DOHH2 (cell line): ENCODE data around the gene SKA2.

Experiments used
- H3F3A ChIP-seq: fragments of 200-600 bp; sonication (generic), shearing (Covaris generic); 2 replicates; pipeline ENCODE4 v1.6.0; 2016; ENCODE audit warnings: antibody characterized with exemption, mild to moderate bottlenecking; ENCODE audit not compliant: control insufficient read depth, insufficient read depth
- H3K27ac ChIP-seq: fragments of 200-600 bp; sonication (generic); 2 replicates; pipeline ENCODE4 v1.5.1; 2014; ENCODE audit warnings: low read depth, mild to moderate bottlenecking, low read length, moderate library complexity
- H3K27me3 ChIP-seq: fragments of 200-600 bp; sonication (generic); 2 replicates; pipeline ENCODE4 v1.6.1; 2014; ENCODE audit warnings: mild to moderate bottlenecking, low read length, mixed read lengths; ENCODE audit not compliant: control insufficient read depth
- H3K36me3 ChIP-seq: fragments of 200-600 bp; sonication (generic); 2 replicates; pipeline ENCODE4 v1.6.1; 2014; ENCODE audit warnings: mild to moderate bottlenecking, low read length, moderate library complexity, mixed read lengths; ENCODE audit not compliant: control insufficient read depth
- H3K4me1 ChIP-seq: fragments of 200-600 bp; sonication (generic); 2 replicates; pipeline ENCODE4 v1.6.1; 2014; ENCODE audit warnings: mild to moderate bottlenecking, low read length, mixed read lengths; ENCODE audit not compliant: control insufficient read depth
- H3K4me2 ChIP-seq: fragments of 200-600 bp; sonication (generic); 2 replicates; pipeline ENCODE4 v1.6.0; 2014; ENCODE audit warnings: mild to moderate bottlenecking, low read length, moderate library complexity
- H3K4me3 ChIP-seq: fragments of 200-600 bp; sonication (generic); 2 replicates; pipeline ENCODE4 v1.5.1; 2014; ENCODE audit warnings: mild to moderate bottlenecking, low read length, mixed read lengths
- H3K79me2 ChIP-seq: fragments of 200-600 bp; sonication (generic); 2 replicates; pipeline ENCODE4 v1.6.1; 2014; ENCODE audit warnings: mild to moderate bottlenecking, low read length, mixed read lengths; ENCODE audit not compliant: control insufficient read depth
- H3K9me2 ChIP-seq: fragments of 200-600 bp; sonication (generic); replicated peaks from 2 replicates; pipeline ENCODE4 v1.6.1; 2014; ENCODE audit warnings: mild to moderate bottlenecking, low read length, mixed read lengths; ENCODE audit not compliant: control insufficient read depth
- H3K9me3 ChIP-seq: fragments of 200-600 bp; sonication (generic); 2 replicates; pipeline ENCODE4 v1.6.1; 2014; ENCODE audit warnings: antibody characterized with exemption, low read length, mixed read lengths; ENCODE audit not compliant: control insufficient read depth, insufficient read depth
- H4K20me1 ChIP-seq: fragments of 200-600 bp; sonication (generic); 2 replicates; pipeline ENCODE4 v1.6.0; 2014; ENCODE audit warnings: low read depth, mild to moderate bottlenecking, antibody characterized with exemption, low read length, moderate library complexity; ENCODE audit not compliant: control insufficient read depth, insufficient read depth
- EZH2phosphoT487 ChIP-seq: fragments of 200-600 bp; sonication (generic); IDR thresholded peaks from 2 replicates; pipeline ENCODE4 v1.6.1; 2017; ENCODE audit warnings: borderline replicate concordance, mild to moderate bottlenecking, antibody characterized with exemption, low read length, moderate library complexity, mixed read lengths
- TF ChIP-seq, protein P1 (sequence below): fragments of 200-600 bp; sonication (generic); IDR thresholded peaks from one replicate; pipeline ENCODE4 v1.5.1; 2014; ENCODE audit warnings: antibody characterized with exemption, mild to moderate bottlenecking, low read depth, low read length; ENCODE audit not compliant: poor library complexity, severe bottlenecking

SKA2 gene

DNA sequence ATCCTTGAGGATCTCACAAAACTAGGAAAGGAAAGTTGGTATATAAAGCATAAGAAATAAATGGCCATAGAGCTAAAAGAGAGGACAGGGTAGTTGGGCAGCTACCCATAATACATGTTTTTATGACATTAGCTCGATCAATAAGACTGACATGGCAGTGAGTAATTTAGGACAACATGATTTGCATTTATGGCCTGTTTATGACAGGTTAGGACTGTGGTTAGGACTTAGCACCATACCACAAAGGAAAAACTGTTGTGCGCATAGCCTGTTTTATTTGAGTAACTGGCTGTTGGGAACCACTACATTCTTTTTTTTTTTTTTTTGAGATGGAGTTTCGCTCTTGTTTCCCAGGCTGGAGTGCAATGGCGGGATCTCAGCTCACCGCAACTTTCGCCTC lies 30.3 kb downstream of the SKA2 start:
- Histone ChIP-seq H3K4me1 (no peaks in the 10 kb centered on the region), H3K79me2 (peaks cover 51% of the 10 kb centered on the region)

DNA sequence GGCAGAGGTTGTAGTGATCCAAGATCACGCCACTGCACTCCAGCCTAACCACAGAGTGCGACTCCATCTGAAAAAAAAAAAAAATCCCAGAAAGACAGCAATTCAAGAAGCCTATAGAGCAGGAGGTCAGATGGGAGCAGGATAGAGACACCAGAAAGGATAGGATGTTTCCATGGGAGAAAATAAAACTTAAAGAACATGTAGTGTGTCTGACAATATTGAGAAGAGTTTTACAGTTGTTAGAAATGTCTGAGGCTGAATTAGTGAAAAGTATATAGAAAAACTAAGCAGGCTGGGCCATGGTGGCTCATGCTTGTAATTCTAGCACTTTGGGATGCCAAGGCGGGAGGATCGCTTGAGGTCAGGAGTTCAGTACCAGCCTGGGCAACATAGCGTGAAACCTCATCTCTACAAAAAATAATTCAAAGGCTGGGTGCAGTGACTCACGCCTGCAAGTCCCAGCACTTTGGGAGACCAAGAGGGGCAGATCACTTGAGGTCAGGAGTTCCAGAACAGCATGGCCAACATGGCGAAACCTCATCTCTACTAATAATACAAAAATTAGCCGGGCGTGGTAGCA lies 33.0 kb downstream of the SKA2 start:
- Histone ChIP-seq H3K27ac (no peak overlapping the region), H3K4me2 (no peak overlapping the region), H3K9me3 (no peaks in the 10 kb centered on the region), H3K4me1 (no peaks in the 10 kb centered on the region), H3F3A (no peaks in the 10 kb centered on the region), H4K20me1 (no peaks in the 10 kb centered on the region), H3K79me2 (peaks cover 42% of the 10 kb centered on the region), H3K27me3 (no peaks in the 10 kb centered on the region), H3K4me3 (no peak overlapping the region), H3K36me3 (peaks cover 44% of the 10 kb centered on the region), H3K9me2 (no peaks in the 10 kb centered on the region)
- no peak for TF ChIP-seq EZH2phosphoT487
- TF ChIP-seq, protein P1, sequence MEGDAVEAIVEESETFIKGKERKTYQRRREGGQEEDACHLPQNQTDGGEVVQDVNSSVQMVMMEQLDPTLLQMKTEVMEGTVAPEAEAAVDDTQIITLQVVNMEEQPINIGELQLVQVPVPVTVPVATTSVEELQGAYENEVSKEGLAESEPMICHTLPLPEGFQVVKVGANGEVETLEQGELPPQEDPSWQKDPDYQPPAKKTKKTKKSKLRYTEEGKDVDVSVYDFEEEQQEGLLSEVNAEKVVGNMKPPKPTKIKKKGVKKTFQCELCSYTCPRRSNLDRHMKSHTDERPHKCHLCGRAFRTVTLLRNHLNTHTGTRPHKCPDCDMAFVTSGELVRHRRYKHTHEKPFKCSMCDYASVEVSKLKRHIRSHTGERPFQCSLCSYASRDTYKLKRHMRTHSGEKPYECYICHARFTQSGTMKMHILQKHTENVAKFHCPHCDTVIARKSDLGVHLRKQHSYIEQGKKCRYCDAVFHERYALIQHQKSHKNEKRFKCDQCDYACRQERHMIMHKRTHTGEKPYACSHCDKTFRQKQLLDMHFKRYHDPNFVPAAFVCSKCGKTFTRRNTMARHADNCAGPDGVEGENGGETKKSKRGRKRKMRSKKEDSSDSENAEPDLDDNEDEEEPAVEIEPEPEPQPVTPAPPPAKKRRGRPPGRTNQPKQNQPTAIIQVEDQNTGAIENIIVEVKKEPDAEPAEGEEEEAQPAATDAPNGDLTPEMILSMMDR: no peak

More for the DNA sequence above, 30.3 kb downstream of the SKA2 start:
- Histone ChIP-seq H3K27ac (no peak overlapping the region), H3K9me3 (no peaks in the 10 kb centered on the region), H3F3A (no peaks in the 10 kb centered on the region), H3K9me2 (no peaks in the 10 kb centered on the region), H4K20me1 (no peaks in the 10 kb centered on the region), H3K4me2 (no peak overlapping the region), H3K27me3 (no peaks in the 10 kb centered on the region), H3K4me3 (no peak overlapping the region), H3K36me3 (peaks cover 43% of the 10 kb centered on the region)
- TF ChIP-seq, protein P1: no peak
- TF ChIP-seq EZH2phosphoT487: no peak

- Histone ChIP-seq H3K27ac (no peak overlapping the region), H3K27me3 (no peaks in the 10 kb centered on the region), H3K36me3 (peaks cover 55% of the 10 kb centered on the region), H3K4me2 (no peak overlapping the region), H3K4me1 (peaks cover 8% of the 10 kb centered on the region), H3F3A (peaks cover 9% of the 10 kb centered on the region), H3K9me3 (no peaks in the 10 kb centered on the region), H3K4me3 (no peak overlapping the region), H3K9me2 (no peaks in the 10 kb centered on the region), H4K20me1 (no peaks in the 10 kb centered on the region), H3K79me2 (peaks cover 35% of the 10 kb centered on the region)
- TF ChIP-seq EZH2phosphoT487: no peak
- TF ChIP-seq, protein P1: no peak
Observed at GRCh38 chr17:59115474-59115873, 39.5 kb downstream of the SKA2 start.
